Measurements from ENCODE around the gene PIGT.

PIGT gene

GRCh38 chr20:45405571-45406259, 10.2 kb upstream of the PIGT start:
- CTCF ChIA-PET = no interaction called here
- TF ChIP-seq ZNF585B (tag by site-specific recombination; IDR thresholded peaks at IDR 0.05) (no peak), ZNF211 (tag by site-specific recombination; IDR thresholded peaks at IDR 0.05; ENCODE audit: low read depth) (no peak), SP3 (tag by site-specific recombination; IDR thresholded peaks at IDR 0.05) (no peak; the same call in 1 of the 2 replicates), ZSCAN5A (tag by site-specific recombination; IDR thresholded peaks at IDR 0.05) (no peak), ZNF558 (tag by site-specific recombination; IDR thresholded peaks at IDR 0.05) (no peak), ZNF580 (tag by site-specific recombination; IDR thresholded peaks at IDR 0.05) (no peak), ZNF23 (tag by site-specific recombination; IDR thresholded peaks at IDR 0.05; ENCODE audit: borderline replicate concordance) (no peak), OSR2 (tag by site-specific recombination; IDR thresholded peaks at IDR 0.05) (no peak), HOXC10 (CRISPR knock-in tag; IDR thresholded peaks at IDR 0.05) (no peak), ZNF341 (tag by site-specific recombination; IDR thresholded peaks at IDR 0.05; ENCODE audit: low read depth) (0 out of 2 replicates have a peak, but pooled peaks have one; percentile 7), ZNF394 (tag by site-specific recombination; IDR thresholded peaks at IDR 0.05; ENCODE audit: borderline replicate concordance) (no peak), ZNF621 (tag by site-specific recombination; IDR thresholded peaks at IDR 0.05) (no peak), BCL6B (tag by site-specific recombination; IDR thresholded peaks at IDR 0.05) (no peak), ZNF398 (tag by site-specific recombination; IDR thresholded peaks at IDR 0.05) (no peak), ZNF670 (tag by site-specific recombination; IDR thresholded peaks at IDR 0.05; ENCODE audit: low read depth) (no peak), ZNF157 (tag by site-specific recombination; IDR thresholded peaks at IDR 0.05) (no peak), ZNF114 (tag by site-specific recombination; IDR thresholded peaks at IDR 0.05) (no peak), KLF9 (tag by site-specific recombination; IDR thresholded peaks at IDR 0.05; ENCODE audit: low read depth) (peak; percentile 26; the same call in 1 of the 2 replicates), GLI4 (tag by site-specific recombination; IDR thresholded peaks at IDR 0.05) (no peak)
- TF ChIP-seq, protein P1, sequence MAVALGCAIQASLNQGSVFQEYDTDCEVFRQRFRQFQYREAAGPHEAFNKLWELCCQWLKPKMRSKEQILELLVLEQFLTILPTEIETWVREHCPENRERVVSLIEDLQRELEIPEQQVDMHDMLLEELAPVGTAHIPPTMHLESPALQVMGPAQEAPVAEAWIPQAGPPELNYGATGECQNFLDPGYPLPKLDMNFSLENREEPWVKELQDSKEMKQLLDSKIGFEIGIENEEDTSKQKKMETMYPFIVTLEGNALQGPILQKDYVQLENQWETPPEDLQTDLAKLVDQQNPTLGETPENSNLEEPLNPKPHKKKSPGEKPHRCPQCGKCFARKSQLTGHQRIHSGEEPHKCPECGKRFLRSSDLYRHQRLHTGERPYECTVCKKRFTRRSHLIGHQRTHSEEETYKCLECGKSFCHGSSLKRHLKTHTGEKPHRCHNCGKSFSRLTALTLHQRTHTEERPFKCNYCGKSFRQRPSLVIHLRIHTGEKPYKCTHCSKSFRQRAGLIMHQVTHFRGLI (tag by site-specific recombination; IDR thresholded peaks at IDR 0.05) = peak; percentile 64; the same call in 1 of the 2 replicates
- TF ChIP-seq, protein P2, sequence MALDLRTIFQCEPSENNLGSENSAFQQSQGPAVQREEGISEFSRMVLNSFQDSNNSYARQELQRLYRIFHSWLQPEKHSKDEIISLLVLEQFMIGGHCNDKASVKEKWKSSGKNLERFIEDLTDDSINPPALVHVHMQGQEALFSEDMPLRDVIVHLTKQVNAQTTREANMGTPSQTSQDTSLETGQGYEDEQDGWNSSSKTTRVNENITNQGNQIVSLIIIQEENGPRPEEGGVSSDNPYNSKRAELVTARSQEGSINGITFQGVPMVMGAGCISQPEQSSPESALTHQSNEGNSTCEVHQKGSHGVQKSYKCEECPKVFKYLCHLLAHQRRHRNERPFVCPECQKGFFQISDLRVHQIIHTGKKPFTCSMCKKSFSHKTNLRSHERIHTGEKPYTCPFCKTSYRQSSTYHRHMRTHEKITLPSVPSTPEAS (tag by site-specific recombination; IDR thresholded peaks at IDR 0.05) = no peak
- TF ChIP-seq, protein P3, sequence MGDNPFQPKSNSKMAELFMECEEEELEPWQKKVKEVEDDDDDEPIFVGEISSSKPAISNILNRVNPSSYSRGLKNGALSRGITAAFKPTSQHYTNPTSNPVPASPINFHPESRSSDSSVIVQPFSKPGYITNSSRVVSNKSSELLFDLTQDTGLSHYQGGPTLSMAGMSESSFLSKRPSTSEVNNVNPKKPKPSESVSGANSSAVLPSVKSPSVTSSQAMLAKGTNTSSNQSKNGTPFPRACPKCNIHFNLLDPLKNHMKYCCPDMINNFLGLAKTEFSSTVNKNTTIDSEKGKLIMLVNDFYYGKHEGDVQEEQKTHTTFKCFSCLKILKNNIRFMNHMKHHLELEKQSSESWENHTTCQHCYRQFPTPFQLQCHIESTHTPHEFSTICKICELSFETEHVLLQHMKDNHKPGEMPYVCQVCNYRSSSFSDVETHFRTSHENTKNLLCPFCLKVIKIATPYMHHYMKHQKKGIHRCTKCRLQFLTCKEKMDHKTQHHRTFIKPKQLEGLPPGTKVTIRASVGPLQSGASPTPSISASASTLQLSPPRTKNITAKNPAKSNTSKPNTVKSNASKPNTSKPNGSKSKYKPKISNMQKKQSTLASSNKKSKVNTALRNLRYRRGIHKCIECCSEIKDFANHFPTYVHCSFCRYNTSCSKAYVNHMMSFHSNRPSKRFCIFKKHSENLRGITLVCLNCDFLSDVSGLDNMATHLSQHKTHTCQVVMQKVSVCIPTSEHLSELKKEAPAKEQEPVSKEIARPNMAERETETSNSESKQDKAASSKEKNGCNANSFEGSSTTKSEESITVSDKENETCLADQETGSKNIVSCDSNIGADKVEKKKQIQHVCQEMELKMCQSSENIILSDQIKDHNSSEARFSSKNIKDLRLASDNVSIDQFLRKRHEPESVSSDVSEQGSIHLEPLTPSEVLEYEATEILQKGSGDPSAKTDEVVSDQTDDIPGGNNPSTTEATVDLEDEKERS (tag by site-specific recombination; IDR thresholded peaks at IDR 0.05) = no peak

More at GRCh38 chr20:45405571-45406259, 10.2 kb upstream of the PIGT start:
- Histone ChIP-seq H3K4me3 (ENCODE audit: low read depth, low read length) (peak overlapping the region; percentile 71), H3K9me3 (ENCODE audit: control insufficient read depth, insufficient read depth, low read depth, low read length) (no peaks in the 10 kb centered on the region), H3K36me3 (ENCODE audit: control insufficient read depth in 2 of 2, insufficient read depth in 1 of 2, low read length in 2 of 2) (peaks cover 0 to 23% of the 10 kb centered on the region in 2 experiments; a peak in 1 of 3 replicates), H3K27ac (ENCODE audit: extremely low read depth, low read depth, low read length) (peak overlapping the region; percentile 92; the same call in 1 of the 2 replicates), H3K4me1 (ENCODE audit: control insufficient read depth, insufficient read depth, low read length) (peaks cover 10% of the 10 kb centered on the region)
- POLR2A ChIA-PET = interaction anchor here (0.6 to 2.2 kb wide), 3 partner anchors 32 to 83 kb away, joined by 3 to 14 read pairs (median 3); no protein-coding TSS in a partner anchor

Measured in HEK293 (cell line).